Left colon (tissue), 2 donors: ENCODE measurements around the gene FARP1. TPM values are rescaled to one million over a fixed set of nuclear protein-coding genes. Genes with fewer than 3 reads are reported as not detected.
A peak's percentile ranks its signal among the peaks of the same experiment; 100 is the strongest.

Experiments used
- ATAC-seq: fragments of 200-7000 bp; cut with Tn5 transposase; one replicate; pipeline ENCODE4 v1.9.1; 2020; ENCODE audit warnings: mild to moderate bottlenecking, moderate library complexity
- DNase-seq, 2 donors: peaks; one replicate each; pipeline ENCODE4 v3.0.0-alpha.2; 2020
- intact Hi-C, 2 donors: fragments of 100-400 bp; cut with DNase I in 1 of 2; cut with micrococcal nuclease in 1 of 2; formaldehyde crosslinking; loops; one replicate each; pipeline versions ENCODE4 v1.11.2 to v1.14.0; 2022; cut with DNase I, micrococcal nuclease
- total RNA-seq, 2 donors: library from RNA; stranded (reverse); fragmentation: NEBNext Ultra II Directional; extraction: Animal tissue kit (Norgen Biotek cat#: 25700); gene quantifications; one replicate each; pipeline ENCODE4 v1.2.1, GENCODE V29; 2021
- donor health status: DM: no; HTN: no; CAD: no.
- donor health status: DM: yes; HTN: yes; CAD: no.

The FARP1 gene
- total RNA-seq, 2 donors from 2014 or later: 38.8 to 50.3 TPM

DNA sequence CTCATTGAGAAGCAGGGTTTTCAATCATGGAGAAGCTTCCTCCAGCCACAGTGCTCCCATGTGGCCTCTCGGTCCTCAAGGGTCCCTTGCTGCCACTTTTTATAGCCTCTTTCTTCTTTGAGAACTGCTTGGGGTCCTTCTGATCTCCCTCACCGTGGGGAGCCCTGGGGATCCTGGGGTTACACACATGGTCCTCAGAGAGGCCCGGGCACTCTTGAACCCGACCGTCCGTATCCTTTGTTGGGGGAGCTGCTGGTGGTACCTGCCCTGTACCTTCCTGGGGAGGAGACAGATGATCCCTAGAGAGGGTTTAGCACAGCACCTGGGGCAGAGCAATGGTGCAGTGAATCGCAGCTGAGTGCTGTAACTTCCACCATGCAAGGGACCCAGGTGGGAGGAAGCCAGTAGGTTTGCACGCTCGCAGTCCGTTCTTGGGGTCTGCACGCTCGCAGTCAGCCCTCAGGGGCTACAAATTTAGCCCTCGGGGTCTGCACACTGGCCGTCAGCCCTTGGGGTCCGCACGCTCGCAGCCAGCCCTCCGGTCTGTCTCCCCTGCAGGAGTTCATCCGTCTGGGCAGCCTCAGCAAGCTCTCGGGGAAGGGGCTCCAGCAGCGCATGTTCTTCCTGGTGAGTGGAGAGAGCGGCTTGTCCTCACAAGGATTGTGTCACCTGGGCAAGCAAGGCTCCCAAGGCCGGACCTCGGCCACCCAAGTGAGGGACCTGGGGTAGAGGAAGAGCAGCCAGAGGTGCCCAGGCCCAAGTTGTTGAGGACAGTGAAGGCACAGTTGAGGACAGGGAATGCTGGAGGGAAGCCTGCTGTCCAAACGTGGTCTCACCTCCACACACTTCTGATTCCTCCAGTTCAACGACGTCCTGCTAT, 295.6 kb downstream of the FARP1 start:
- intact Hi-C loops: no loop called here
- ATAC-seq (no peak), DNase-seq (no peak)

DNA sequence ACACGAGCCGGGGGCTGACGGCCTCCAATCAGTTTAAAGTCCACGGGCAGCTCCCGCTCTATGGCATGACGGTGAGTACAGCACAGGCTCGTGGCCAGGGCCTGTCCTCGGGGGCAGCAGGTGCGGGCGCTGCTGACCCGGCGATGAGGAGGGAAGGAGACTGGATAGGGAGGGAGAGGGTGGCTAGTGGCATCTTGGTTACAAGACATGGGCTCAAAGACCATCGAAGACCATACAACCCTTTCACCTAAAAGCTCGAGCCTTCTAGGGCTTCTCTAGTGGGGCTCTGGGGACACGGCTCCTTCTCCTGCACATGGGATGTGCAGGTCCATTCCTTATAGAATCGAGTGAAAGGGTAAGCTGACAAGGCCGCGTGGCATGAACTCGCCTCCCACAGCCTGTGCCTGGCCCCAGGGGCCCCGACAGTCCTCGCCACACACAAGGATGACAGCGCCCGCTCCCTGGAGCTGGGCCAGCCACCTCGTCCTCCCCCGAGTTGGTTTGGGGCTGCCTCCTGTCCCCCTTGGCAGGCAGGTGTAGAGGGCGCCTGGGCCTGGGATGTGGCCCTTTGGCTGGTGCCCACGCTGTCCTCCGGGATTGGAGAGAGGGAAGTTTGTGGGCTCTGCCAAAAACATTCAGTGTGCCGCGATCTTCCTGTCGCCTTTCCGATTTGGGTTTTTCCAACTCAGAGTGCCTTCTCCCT, 296.4 kb downstream of the FARP1 start:
- DNase-seq: no peak
- intact Hi-C loops: no loop called here

DNA sequence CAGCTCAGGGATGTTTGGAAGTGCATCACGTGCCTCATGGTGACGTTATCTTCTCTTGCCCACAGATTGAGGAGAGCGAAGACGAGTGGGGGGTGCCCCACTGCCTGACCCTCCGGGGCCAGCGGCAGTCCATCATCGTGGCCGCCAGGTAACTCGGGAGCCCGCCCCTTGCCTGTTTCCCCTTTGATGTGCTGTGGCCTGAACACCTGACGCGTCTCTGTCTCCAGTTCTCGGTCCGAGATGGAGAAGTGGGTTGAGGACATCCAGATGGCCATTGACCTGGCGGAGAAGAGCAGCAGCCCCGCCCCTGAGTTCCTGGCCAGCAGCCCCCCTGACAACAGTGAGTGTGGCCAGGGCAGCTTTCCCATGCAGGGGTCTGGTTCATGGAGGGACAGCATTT, 297.0 kb downstream of the FARP1 start:
- no peak for DNase-seq
- ATAC-seq: no peak
- intact Hi-C loops: loop anchor here in 1 of 2 donors (10.0 kb wide), 1 partner anchor 235 kb away; no protein-coding TSS in a partner anchor

More for the DNA sequence above, 296.4 kb downstream of the FARP1 start:
- ATAC-seq: no peak

DNA sequence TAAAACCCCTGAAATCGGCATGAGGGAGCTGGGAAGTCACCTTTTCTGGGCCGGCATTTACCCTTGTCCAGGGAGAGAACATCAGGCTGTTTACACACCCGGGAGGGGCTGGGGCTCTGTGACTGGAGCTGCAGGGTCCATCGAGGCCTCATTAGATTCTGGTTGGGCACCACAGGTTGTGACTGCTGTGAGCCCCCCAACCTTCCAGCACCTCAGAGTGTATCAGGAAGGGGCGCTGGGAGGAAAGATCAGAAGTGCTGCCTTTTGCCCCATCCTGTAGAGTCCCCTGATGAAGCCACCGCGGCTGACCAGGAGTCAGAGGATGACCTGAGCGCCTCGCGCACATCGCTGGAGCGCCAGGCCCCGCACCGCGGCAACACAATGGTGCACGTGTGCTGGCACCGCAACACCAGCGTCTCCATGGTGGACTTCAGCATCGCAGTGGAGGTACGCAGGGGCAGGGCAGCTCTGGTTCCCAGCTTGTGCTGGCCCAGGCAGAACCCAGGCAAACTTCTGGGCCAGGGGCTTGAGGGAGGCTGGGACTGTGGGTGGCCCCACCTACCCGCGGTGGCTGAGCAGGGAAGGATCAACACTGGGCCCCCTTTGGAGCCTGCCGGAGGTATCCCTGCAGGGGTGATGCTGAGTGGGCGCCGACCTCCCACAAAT, 297.6 kb downstream of the FARP1 start:
- ATAC-seq (no peak), DNase-seq (no peak)
- intact Hi-C loops: loop anchor here in 1 of 2 donors (10.0 kb wide), 1 partner anchor 234 kb away; no protein-coding TSS in a partner anchor

DNA sequence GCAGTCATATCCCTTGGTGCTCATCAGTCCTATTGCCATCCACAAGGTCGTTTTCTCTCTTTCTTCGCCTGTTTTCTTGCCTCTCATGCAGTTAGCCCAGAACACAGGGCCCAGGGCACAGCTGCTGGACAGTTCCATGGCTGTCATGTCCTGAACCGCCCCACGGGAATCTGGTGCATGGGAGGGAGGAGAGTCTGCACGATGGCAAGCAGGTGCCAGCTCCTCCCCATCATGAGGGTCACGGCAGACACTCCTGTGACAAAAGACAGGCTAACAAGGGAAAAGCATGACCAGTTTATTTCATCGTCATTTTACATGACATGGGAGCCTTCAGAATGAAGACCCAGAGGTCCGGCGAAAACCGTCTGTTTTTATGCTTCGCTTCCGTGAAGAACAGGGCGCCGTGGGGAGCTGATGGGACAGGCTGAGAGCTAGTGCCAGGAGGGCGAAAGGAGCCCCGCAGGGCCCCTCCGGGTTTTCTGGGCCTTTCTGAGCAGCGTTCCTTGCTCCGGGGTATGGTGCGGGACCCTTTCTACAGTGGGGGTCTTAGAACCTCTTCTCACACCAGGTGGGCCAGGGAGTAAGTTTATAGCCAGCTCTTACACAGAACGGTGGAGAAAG, 298.3 kb downstream of the FARP1 start:
- DNase-seq (no peak), ATAC-seq (no peak)
- intact Hi-C loops: loop anchor here in 1 of 2 donors (10.0 kb wide), 1 partner anchor 234 kb away; no protein-coding TSS in a partner anchor

DNA sequence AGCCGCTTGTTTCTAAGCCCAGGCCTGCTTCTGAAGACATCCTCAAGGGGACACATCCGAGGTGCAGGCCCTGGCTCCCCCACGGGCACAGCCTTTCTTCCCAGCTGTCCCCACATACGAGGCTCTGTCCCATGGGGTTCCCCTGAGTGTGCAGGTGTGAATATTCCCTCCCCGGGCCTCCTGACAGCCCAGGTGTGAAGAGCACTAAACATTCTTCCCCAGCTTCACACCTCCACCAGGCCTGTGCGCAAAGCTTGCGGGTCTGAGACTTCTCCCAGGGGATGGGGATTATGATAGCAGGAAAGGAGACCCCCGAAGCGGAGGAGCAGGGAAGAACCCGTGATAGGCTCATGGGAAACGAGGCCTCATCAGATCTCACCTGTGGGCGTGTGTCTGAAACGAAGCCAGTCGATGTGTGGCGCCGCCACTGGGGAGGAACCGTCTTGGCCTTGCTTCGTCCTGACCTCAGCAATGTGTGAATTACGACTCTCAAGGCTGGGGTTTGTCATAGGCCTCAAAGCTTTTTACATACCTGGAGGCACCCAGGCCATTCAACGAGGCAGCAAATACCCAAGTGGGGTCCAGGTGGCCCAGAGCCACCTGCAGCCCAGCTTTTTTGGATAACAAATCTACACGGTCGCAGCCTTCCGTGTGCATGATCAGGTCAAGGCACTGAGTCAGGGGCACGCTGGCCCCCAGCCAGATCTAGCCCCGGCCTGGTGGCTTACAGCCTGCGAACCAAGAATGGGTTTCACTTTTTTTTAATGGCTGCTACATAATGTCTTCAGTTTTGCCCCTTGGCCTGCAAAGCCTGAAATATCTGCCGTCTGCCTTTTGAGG, 299.7 kb downstream of the FARP1 start:
- intact Hi-C loops: loop anchor here in 1 of 2 donors (10.0 kb wide), 1 partner anchor 232 kb away; no protein-coding TSS in a partner anchor
- no peak for ATAC-seq
- DNase-seq: no peak

DNA sequence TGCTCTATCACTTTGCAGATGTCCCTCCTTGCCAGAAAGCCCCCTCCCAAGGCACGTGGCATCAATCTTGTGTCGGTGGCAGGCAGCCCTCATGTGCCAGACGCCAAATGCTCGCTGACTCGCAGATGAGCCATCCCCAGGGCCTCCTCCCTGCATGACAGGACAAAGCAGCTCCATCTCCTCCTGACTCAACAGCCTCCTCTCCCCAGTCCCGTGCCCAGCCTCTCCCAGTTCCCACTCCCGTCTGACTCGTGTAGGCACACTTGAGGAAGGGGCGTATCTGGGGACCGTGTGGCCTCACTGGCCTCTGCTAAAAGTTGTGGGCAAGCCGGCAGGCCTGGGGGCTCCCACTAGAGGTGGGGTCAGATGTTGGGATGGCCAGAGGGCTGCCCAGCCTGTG, 300.4 kb downstream of the FARP1 start:
- DNase-seq (no peak), ATAC-seq (no peak)
- intact Hi-C loops: loop anchor here in 1 of 2 donors (10.0 kb wide), 1 partner anchor 231 kb away; no protein-coding TSS in a partner anchor

DNA sequence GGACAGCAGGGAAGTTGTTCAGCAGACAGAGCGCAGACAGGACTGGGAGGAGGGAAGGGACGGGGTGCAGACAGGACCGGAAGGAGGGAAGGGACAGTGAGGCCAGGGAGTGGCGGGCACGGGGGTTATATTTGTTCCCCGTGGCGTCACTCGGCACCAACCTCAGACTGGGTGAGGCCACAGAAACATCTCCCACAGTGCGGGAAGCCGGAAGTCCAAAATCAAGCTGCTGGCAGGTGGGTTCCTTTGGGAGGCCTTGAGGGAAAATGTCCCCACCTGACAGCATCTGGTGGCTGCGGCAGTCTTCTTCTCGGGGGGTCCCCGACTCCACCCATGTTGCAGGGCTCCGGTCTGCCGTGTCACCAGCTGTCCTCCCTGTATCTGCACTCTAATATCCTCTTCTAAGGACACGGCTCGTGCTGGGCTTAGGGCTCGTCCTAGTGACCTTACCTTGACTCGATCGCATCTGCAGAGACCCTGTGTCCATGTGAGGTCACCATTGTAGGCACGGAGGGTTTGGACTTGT, 301.0 kb downstream of the FARP1 start:
- DNase-seq: no peak
- no peak for ATAC-seq
- intact Hi-C loops: loop anchor here in 1 of 2 donors (10.0 kb wide), 1 partner anchor 231 kb away; no protein-coding TSS in a partner anchor

DNA sequence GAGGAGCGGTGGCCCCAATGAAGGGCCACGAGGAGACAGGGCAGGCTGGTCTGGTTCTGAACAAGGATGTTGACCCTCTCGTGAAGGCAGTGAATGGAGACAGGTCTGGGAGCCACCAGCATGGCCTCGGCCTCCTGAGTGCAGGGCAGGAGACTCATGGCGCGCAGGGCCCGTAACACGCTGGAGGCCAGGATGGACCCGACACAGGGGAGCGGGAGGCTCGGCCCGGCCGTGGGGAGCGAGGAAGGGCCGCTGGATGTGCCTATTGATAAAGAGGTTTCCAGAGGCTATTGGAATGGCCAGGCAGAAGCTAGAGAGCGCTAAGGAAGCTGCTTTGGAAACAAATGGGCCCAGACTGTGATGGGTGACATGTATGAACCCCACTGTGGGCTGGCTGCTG, 301.5 kb downstream of the FARP1 start:
- no peak for DNase-seq
- no peak for ATAC-seq
- intact Hi-C loops: loop anchor here in 1 of 2 donors (10.0 kb wide), 1 partner anchor 230 kb away; no protein-coding TSS in a partner anchor

DNA sequence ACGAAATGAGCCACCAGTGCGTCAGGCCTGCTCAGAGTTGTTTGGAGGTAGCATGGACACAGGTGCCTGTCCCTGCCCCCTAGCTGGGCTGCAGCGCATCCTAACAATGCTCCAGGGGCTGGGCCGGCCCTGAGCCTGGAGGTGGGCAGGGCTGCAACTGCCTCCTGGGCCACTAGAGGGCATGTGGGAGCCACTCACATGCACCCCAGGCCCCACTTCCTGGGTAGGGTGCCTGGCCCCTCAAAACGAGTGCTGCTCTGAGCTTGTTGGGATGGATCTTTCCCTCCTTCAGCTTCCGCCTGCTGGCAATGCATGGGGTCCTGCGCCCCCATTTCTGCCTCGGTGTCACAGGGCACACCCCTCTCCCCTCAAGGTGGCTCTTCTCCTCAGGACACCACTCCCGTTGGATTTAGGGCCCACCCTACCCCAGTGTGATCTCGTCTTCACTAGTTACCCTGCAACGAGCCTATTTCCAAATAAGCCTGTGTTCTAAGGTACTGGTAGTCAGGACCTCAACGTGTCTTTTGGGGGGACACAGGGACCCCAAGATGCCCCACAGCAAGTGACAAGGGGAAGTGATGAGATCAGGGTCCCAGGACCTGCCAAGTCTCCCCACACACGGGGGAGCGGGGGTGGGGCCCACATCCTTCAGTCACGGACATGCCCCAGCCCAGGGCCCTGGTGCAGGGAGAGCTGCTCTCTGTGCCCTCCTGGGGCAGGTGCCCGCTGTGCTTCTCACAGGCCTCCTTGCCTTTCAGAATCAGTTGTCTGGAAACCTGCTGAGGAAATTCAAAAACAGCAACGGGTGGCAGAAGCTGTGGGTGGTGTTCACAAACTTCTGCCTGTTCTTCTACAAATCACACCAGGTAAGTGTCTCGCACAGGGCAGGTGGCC, 302.7 kb downstream of the FARP1 start:
- DNase-seq (peak; percentile 51 to 83), ATAC-seq (peak; percentile 78)
- intact Hi-C loops: loop anchor here (5.0 to 10.0 kb wide), 2 partner anchors 207 to 229 kb away; no protein-coding TSS in a partner anchor

DNA sequence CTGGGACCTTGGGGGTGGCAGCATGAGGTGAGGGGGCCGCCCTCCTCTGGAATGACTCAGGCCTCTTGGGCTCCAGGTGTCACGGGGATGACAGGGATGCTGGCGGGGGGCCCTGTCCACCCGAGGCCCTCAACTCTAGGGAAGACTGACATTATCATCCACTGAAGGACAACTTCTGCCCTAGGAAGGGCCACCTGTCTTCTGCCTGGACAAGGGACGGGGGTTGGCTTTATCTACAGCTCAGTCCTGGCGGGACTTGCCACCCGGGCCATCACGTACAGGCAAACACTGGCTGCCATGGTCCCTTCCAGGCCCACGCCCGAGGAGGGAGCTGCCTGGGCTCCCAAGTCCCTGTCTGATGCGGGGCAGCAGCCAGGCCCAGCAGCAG, 303.3 kb downstream of the FARP1 start:
- ATAC-seq: peak; percentile 1
- intact Hi-C loops: loop anchor here (5.0 to 10.0 kb wide), 2 partner anchors 206 to 229 kb away; no protein-coding TSS in a partner anchor
- no peak for DNase-seq

DNA sequence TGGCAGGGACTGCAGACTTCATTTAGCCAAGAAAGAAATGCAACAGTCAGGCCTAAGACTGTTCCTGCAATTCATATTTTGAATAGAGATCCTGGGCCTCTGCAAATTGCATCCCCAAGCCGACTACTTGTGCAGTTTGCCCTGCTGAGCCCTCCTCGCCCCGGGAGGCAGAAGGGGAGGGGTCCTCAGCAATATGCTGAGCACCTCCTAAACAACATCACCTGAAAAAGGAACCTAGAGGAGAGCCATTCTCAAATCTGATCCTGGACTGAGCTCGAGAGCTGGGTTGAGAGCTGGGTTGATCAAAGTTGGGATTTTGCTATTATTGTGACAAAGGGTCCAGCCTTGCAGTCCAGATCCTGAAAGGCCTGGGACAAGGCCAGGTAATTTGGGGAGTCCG, 304.2 kb downstream of the FARP1 start:
- ATAC-seq (no peak), DNase-seq (no peak)
- intact Hi-C loops: loop anchor here (5.0 to 10.0 kb wide), 2 partner anchors 205 to 228 kb away; no protein-coding TSS in a partner anchor

DNA sequence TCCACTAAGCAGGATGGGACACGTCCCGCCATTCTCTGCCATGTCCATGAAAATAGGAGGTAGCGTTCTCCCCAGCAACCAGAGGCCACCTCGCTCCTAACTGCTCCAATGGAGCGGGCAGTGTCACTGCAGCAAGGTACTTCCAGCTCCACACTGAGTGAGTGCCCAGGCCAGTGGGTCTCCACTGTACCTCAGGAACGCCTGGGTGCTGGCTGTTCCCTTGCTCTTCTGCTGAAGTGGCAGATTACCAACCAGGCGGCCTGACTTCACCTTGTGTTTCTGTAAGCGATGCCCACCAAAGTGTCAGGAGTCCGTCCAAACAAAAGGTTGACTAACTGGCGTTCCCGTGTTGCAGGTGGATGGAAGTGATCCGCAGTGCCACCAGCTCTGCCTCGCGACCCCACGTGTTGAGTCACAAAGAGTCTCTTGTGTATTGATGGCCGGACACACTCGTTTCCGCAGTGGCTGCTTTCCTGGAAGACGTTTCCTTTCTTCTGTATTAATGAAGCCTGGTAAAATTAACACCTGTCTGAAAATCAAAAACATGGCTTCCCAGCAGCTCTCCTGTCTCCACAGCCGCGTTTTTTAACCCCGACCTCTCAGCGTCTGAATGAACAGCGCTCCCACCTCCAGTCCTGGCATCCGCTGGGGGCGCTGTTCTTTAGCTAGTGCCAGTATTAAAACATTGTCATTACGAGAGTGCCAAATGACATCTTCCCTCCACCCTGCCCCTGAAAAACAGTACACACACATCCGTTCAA, 305.2 kb downstream of the FARP1 start:
- DNase-seq (peak in 1 of 2 donors; percentile 55), ATAC-seq (no peak)
- intact Hi-C loops: loop anchor here (5.0 to 10.0 kb wide), 2 partner anchors 204 to 227 kb away; no protein-coding TSS in a partner anchor

DNA sequence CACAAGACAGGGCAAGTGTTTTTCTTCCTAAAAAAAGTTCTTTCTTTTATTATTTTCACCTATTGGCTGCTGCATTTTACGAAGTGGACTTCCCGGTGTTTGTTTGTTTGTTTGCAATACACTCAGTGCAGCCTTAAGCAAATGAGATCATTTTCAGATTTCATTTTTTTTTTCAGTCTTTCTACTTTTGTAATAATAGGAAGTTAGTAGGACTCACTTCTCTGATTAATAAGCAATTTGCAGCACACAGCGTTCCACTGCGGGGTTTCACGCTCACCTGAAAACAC, 305.7 kb downstream of the FARP1 start:
- intact Hi-C loops: loop anchor here (5.0 to 10.0 kb wide), 2 partner anchors 204 to 226 kb away; no protein-coding TSS in a partner anchor
- no peak for ATAC-seq

DNA sequence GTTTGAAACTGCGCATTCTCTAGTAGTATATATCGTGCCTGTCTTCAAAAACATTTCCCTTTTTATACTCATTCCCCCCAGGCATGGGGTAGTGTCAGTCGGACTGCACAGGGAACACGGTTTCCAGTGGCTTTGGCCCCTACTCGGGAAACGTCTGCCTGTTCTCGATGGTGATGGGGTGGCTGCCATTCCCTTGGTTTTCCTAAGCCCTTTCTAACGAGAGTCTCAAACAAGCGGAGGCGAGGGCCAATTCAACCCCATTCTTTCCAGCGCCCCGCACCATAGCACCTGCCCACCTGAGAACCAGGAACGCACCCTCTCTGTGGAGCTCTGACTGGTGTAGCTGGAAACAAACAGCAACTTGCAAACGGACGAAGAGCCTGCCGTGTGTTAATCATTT, 306.4 kb downstream of the FARP1 start:
- ATAC-seq: no peak
- intact Hi-C loops: loop anchor here (5.0 to 10.0 kb wide), 2 partner anchors 203 to 226 kb away; no protein-coding TSS in a partner anchor
- DNase-seq: no peak

More for the DNA sequence above, 305.7 kb downstream of the FARP1 start:
- DNase-seq: no peak

DNA sequence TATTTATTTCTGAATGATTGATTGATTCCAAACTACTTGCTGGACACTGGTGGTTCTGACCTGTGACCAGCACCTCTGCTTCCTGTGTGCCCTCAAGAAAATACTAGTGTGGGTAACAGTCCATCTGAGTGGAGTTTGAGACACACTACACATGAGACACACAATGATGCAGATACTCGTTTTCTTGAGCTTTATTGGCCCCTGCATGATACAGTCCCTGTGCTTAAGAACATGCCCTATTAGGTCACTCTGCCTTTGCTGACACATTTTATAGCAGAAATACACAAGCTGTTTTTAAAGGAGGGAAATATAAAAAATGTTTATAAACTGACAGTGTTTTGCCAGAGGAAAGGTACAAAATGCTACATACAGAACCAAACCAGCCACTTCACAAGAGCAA, 307.1 kb downstream of the FARP1 start:
- intact Hi-C loops: no loop called here
- ATAC-seq: no peak
- DNase-seq: no peak
